WERI-Rb-1 (cell line): Measurements from ENCODE around the gene KAZN.

Experiments used
- DNase-seq: peaks from one replicate; pipeline ENCODE4 v3.0.0-alpha.2; 2020
- H3K27ac ChIP-seq: fragments of 250-450 bp; sonication (Bioruptor Pico); 2 replicates; pipeline ENCODE4 v1.5.1; 2020; ENCODE audit warnings: mild to moderate bottlenecking, moderate library complexity
- H3K27me3 ChIP-seq: fragments of 250-450 bp; sonication (Bioruptor Pico); 2 replicates; pipeline ENCODE4 v1.5.1; 2021; ENCODE audit warnings: mild to moderate bottlenecking, low read depth, moderate library complexity; ENCODE audit not compliant: insufficient read depth, severe bottlenecking
- H3K36me3 ChIP-seq: fragments of 250-450 bp; sonication (Bioruptor Pico); 2 replicates; pipeline ENCODE4 v1.5.1; 2020; ENCODE audit warnings: mild to moderate bottlenecking, moderate library complexity
- H3K4me3 ChIP-seq: 2 replicates; pipeline ENCODE4 v1.5.1; 2011; ENCODE audit warnings: low read depth, mild to moderate bottlenecking, control low read depth, low read length
- H3K9me3 ChIP-seq: fragments of 250-450 bp; sonication (Bioruptor Pico); 2 replicates; pipeline ENCODE4 v1.5.1; 2021; ENCODE audit warnings: mild to moderate bottlenecking, moderate library complexity; ENCODE audit not compliant: severe bottlenecking
- CTCF ChIP-seq: IDR thresholded peaks from 2 replicates; pipeline ENCODE4 v1.5.1; 2011; ENCODE audit warnings: low read depth, mild to moderate bottlenecking, control low read depth, inconsistent platforms, low read length

The KAZN gene

DNA sequence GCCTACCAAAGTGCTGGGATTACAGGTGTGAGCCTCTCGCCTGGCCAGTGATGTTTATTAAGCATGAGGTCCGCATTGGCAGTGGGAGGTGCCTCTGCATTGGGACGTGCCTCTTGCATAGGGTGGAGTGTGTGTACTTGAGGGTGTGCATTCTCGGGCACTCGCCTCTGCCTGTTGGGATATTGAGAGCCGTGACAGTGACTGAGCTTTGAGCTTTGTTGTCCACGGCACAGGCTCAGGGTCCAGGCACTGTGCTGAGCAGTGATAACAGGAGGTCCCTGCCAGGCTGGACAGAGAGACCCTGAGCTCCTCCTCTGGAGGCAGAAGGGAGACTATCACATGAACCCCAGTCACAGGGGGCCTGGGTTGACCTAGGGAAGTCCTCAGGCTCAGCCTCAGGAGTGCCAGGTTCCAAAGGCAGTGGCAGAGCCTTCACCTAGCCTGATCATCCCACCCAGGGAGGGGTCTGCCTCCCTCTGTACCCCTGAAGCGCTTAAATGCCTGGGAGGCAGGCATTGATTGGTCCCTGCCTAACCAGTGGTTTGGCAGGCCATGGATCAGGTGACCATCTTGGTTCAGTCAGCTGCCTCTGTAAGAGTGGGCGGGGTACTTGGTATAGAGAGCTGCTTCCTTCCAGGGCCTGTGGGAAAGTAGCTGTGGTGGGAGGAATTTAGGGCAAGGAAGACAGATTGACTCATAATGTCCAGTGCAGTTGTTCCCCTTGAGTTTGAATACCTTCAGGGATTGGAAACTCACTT lies 341.2 kb downstream of the KAZN start:
- no peak overlapping the region for H3K27ac ChIP-seq
- DNase-seq, result no peak
- H3K27me3 ChIP-seq, result no peaks in the 10 kb centered on the region

GRCh38 chr1:14940285-14940870 lies 341.9 kb downstream of the KAZN start:
- TF ChIP-seq CTCF, result no peak
- no peaks in the 10 kb centered on the region for H3K9me3 ChIP-seq
- H3K4me3 ChIP-seq, result no peak overlapping the region
- no peaks in the 10 kb centered on the region for H3K27me3 ChIP-seq
- no peaks in the 10 kb centered on the region for H3K36me3 ChIP-seq
- DNase-seq, result no peak
- H3K27ac ChIP-seq, result no peak overlapping the region

More for the DNA sequence above, 341.2 kb downstream of the KAZN start:
- no peak overlapping the region for H3K4me3 ChIP-seq
- H3K9me3 ChIP-seq, result no peaks in the 10 kb centered on the region
- no peak for TF ChIP-seq CTCF
- H3K36me3 ChIP-seq, result no peaks in the 10 kb centered on the region

DNA sequence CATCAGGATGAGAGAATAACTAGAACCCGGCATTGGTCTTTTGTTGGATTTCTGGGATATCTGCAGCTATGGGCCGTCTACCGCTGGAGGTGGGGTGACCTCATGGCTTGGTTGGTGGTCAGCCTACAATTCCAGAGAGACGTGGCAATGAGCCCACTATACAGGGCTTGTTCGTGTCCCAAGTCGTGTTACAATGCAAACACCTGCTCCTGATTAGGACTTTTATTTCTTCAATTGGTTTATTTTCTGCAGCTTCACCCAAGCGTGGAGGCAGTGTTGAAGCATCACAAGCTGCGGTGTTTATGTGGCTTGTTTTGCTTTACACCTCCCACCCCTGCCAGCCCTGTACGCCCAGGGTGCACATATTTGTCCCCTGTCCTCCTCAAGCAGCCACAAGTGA lies 343.4 kb downstream of the KAZN start:
- Histone ChIP-seq H3K27ac (no peak overlapping the region), H3K27me3 (no peaks in the 10 kb centered on the region), H3K4me3 (no peak overlapping the region), H3K36me3 (no peaks in the 10 kb centered on the region), H3K9me3 (no peaks in the 10 kb centered on the region)
- DNase-seq, result no peak
- TF ChIP-seq CTCF, result no peak

DNA sequence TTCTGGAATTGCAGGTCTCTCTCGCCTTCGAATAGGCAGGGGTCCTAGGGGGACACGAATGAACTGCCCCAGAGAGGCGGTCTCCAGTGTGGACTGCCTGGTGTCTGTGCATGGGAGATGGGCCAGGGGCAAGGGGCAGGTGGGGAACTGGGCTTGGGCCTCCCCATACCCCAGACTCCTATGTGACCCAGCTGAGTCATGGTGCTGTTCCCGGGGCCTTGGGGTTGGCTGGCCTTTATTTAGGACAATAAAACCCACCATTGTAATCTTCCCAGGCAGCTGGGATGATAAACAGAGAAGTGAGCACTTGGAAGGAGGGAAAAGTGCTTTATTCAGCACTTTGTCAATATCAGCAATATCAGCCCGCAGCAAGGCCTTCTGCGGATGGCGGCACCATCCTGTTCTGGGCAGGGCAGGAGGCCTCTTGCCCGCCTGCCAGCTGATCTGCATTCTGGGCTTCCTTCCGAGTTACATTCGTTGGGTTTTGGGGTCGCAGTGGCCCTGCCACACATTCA lies 346.0 kb downstream of the KAZN start:
- no peak for DNase-seq
- Histone ChIP-seq H3K36me3 (no peaks in the 10 kb centered on the region), H3K4me3 (no peak overlapping the region), H3K9me3 (no peaks in the 10 kb centered on the region), H3K27ac (peak overlapping the region; percentile 43; the same call in 1 of the 2 replicates), H3K27me3 (no peaks in the 10 kb centered on the region)
- no peak for TF ChIP-seq CTCF

DNA sequence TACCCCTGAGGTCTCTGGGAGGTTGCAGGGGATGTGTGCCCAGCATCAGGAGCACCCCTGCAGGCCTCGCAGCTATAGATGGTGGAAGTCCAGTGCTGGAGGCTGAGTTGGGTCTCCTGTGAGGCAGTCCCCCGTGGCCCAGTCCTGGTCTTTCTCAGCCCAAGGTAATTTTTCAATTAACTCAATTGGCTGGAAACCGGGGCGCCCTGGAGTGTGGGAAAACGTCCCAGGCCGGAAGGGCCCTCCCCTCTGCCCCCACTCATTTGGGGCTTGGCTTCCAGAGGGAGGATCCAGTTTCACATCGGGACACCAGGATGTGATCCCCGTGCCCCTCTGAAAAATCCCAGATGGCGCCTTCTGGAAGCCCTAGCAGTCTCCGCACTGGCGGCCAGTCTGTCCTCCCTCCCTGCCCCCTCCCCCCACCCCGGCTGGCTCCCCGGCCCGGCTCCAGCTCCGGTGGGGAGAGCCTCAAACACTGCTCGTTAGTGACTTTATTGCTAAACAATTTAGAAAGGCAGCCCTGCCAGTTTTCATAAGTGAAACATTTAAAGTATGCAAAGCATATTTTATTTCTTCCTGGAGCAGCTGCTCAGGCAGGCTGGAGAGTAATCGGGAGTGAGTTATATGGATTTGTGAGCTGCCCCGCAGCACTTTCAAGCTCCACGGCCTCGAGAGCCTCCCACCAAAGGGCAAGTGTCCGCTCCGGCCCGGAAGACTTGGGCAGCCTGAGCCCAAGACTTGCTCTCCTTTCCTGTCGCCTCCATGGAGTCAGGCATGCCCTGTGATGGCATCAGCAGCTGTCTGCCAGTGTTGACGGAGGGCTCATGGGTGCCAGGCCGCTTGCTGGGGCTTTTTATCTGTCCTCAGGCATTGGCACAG lies 346.9 kb downstream of the KAZN start:
- no peaks in the 10 kb centered on the region for H3K36me3 ChIP-seq
- no peaks in the 10 kb centered on the region for H3K27me3 ChIP-seq
- no peak for TF ChIP-seq CTCF
- DNase-seq, result peak; percentile 78
- H3K4me3 ChIP-seq, result peak overlapping the region; percentile 23
- peak overlapping the region; percentile 69 for H3K27ac ChIP-seq
- no peaks in the 10 kb centered on the region for H3K9me3 ChIP-seq
